GM18907 (cell line): ENCODE measurements around the gene HP1BP3.

Experiments used
- ATAC-seq: cut with Tn5 transposase; IDR thresholded peaks from one replicate; pipeline ENCODE4 v1.9.1; 2021; ENCODE audit warnings: mild to moderate bottlenecking, moderate library complexity; ENCODE audit not compliant: unreplicated experiment

Gene HP1BP3

GRCh38 chr1:20770314-20771087 lies 16.6 kb downstream of the HP1BP3 start:
- no peak for ATAC-seq

- no peak for ATAC-seq
These were observed 19.8 kb downstream of the HP1BP3 start for GRCh38 chr1:20767271-20767670.

GRCh38 chr1:20763417-20763816 lies 23.7 kb downstream of the HP1BP3 start:
- ATAC-seq: no peak

GRCh38 chr1:20760322-20760721 lies 26.8 kb downstream of the HP1BP3 start:
- ATAC-seq: no peak

- no peak for ATAC-seq
These were observed 33.5 kb downstream of the HP1BP3 start for GRCh38 chr1:20753589-20753988.

- no peak for ATAC-seq
These were observed 35.6 kb downstream of the HP1BP3 start for GRCh38 chr1:20751462-20751990.

- no peak for ATAC-seq
These were observed 44.4 kb downstream of the HP1BP3 start for GRCh38 chr1:20742671-20743070.

GRCh38 chr1:20740781-20741180 lies 46.3 kb downstream of the HP1BP3 start:
- ATAC-seq: no peak

- no peak for ATAC-seq
These were observed 47.9 kb downstream of the HP1BP3 start for GRCh38 chr1:20739225-20739624.

- ATAC-seq: no peak
These were observed 51.5 kb downstream of the HP1BP3 start for GRCh38 chr1:20735581-20736111.

- no peak for ATAC-seq
These were observed 53.6 kb downstream of the HP1BP3 start for GRCh38 chr1:20733360-20733975.

GRCh38 chr1:20732588-20733359 lies 54.3 kb downstream of the HP1BP3 start, which contains the start of gene SH2D5:
TSS of gene SH2D5 (minus strand) at chr1:20732703. CDS start at chr1:20728044, 4,659 bp downstream.
- ATAC-seq: peak; percentile 46

GRCh38 chr1:20732071-20732587 lies 55.0 kb downstream of the HP1BP3 start:
- ATAC-seq: peak; percentile 46

GRCh38 chr1:20731057-20731991 lies 55.8 kb downstream of the HP1BP3 start:
- ATAC-seq: peak; percentile 12

GRCh38 chr1:20730690-20731056 lies 56.4 kb downstream of the HP1BP3 start:
- ATAC-seq: no peak

GRCh38 chr1:20729990-20730689 lies 57.0 kb downstream of the HP1BP3 start:
- ATAC-seq: no peak

GRCh38 chr1:20729155-20729931 lies 57.8 kb downstream of the HP1BP3 start:
- ATAC-seq: no peak

- ATAC-seq: no peak
These were observed 58.5 kb downstream of the HP1BP3 start for GRCh38 chr1:20728371-20729154.
